Endothelial cell of umbilical vein (primary cell): ENCODE measurements around the gene NSL1. TPM values are rescaled to one million over a fixed set of nuclear protein-coding genes. Genes with fewer than 3 reads are reported as not detected.
A peak's percentile ranks its signal among the peaks of the same experiment; 100 is the strongest.

Experiments used
- BruUV-seq: library from RNA; stranded (reverse); fragments of 400-500 nt; replicated peaks from 2 replicates; lab custom pipeline; 2021; lab: Mats Ljungman, UMichigan
- CTCF ChIA-PET: fragments of 300-600, 350-600 bp; sonication (Branson Sonifier 250); formaldehyde crosslinking; loops from one replicate; lab custom pipeline; 2021; ENCODE audit warnings: antibody characterized with exemption, inconsistent platforms; lab: Charles Lee
- POLR2A ChIA-PET: fragments of 300-600, 350-600 bp; sonication (Branson Sonifier 250); formaldehyde crosslinking; loops from one replicate; lab custom pipeline; 2021; ENCODE audit warnings: antibody characterized with exemption, inconsistent platforms; lab: Charles Lee
- DNase-seq: peaks from one replicate; pipeline ENCODE4 v3.0.0-alpha.2; 2011; ENCODE audit warnings: low read depth, low spot score
- FAIRE-seq: peaks from 2 replicates; lab custom pipeline; 2011; peaks lifted over from hg19 to GRCh38; lab: Jason Lieb, UNC
- H2AFZ ChIP-seq: 2 replicates; pipeline ENCODE4 v1.6.0; 2012; ENCODE audit warnings: low read depth, low read length, control low read depth, inconsistent platforms
- H3K27ac ChIP-seq: 2 replicates; pipeline ENCODE4 v1.5.1; 2011; ENCODE audit warnings: low read depth, mild to moderate bottlenecking, control low read depth, low read length, moderate library complexity; ENCODE audit not compliant: insufficient read depth
- H3K27me3 ChIP-seq, 2 experiments: 2 replicates each; pipeline versions ENCODE4 v1.6.0 to v1.6.1; 2011; ENCODE audit warnings: low read length in 2 of 2, mixed read lengths in 1 of 2; ENCODE audit not compliant: control insufficient read depth in 2 of 2, insufficient read depth in 2 of 2
- H3K36me3 ChIP-seq, 2 experiments: 2 replicates in 1 of 2; 3 replicates in 1 of 2; pipeline ENCODE4 v1.5.1; 2011; ENCODE audit warnings: low read length in 2 of 2, mild to moderate bottlenecking in 1 of 2, moderate library complexity in 1 of 2; ENCODE audit not compliant: control insufficient read depth in 2 of 2, insufficient read depth in 2 of 2; ENCODE audit errors: extremely low read depth in 1 of 2
- H3K4me1 ChIP-seq: 3 replicates; pipeline ENCODE4 v1.5.1; 2011; ENCODE audit warnings: mild to moderate bottlenecking, low read length; ENCODE audit not compliant: control insufficient read depth, insufficient read depth; ENCODE audit errors: extremely low read depth
- H3K4me2 ChIP-seq: 2 replicates; pipeline ENCODE4 v1.6.1; 2011; ENCODE audit warnings: low read length, control low read depth, mixed read lengths; ENCODE audit not compliant: insufficient read depth
- H3K4me3 ChIP-seq, 3 experiments: fragments of 200-600 bp in 1 of 3; sonication (generic), shearing (Covaris generic) in 1 of 3; replicated peaks in 1 of 3; 2 replicates each; pipeline ENCODE4 v1.5.1; 2011 to 2016; ENCODE audit warnings: control low read depth in 3 of 3, low read length in 3 of 3, mild to moderate bottlenecking in 2 of 3, inconsistent platforms in 1 of 3, low read depth in 1 of 3, moderate library complexity in 1 of 3; ENCODE audit not compliant: insufficient read depth in 1 of 3
- H3K79me2 ChIP-seq: 2 replicates; pipeline ENCODE4 v1.6.0; 2012; ENCODE audit warnings: low read length, inconsistent platforms; ENCODE audit not compliant: control insufficient read depth, insufficient read depth
- H3K9ac ChIP-seq: replicated peaks from 2 replicates; pipeline ENCODE3; 2011; ENCODE audit warnings: low read length, control low read depth; ENCODE audit not compliant: insufficient read depth; ENCODE audit errors: extremely low read depth
- H3K9me1 ChIP-seq: replicated peaks from 3 replicates; pipeline ENCODE4 v1.6.0; 2011; ENCODE audit warnings: mild to moderate bottlenecking, low read length; ENCODE audit not compliant: control insufficient read depth, insufficient read depth; ENCODE audit errors: extremely low read depth
- H3K9me3 ChIP-seq: replicated peaks from 2 replicates; pipeline ENCODE4 v1.5.1; 2012; ENCODE audit warnings: low read length, inconsistent platforms; ENCODE audit not compliant: control insufficient read depth, insufficient read depth
- H4K20me1 ChIP-seq: replicated peaks from 2 replicates; pipeline ENCODE3; 2011; ENCODE audit warnings: mild to moderate bottlenecking, low read length; ENCODE audit not compliant: control insufficient read depth, insufficient read depth; ENCODE audit errors: extremely low read depth
- CTCF ChIP-seq, 2 donors: IDR thresholded peaks; 1 replicate in 1 of 2; 2 replicates in 1 of 2; pipeline ENCODE4 v1.5.1; 2011; ENCODE audit warnings: low read length in 2 of 2, mild to moderate bottlenecking in 2 of 2, moderate library complexity in 2 of 2, control low read depth in 1 of 2, inconsistent platforms in 1 of 2, low read depth in 1 of 2; ENCODE audit not compliant: insufficient read depth in 1 of 2; ENCODE audit errors: extremely low read depth in 1 of 2
- EZH2 ChIP-seq: IDR thresholded peaks from 2 replicates; pipeline ENCODE4 v1.6.1; 2012; ENCODE audit warnings: borderline replicate concordance, low read depth, mild to moderate bottlenecking, moderate library complexity, low read length, inconsistent platforms; ENCODE audit not compliant: severe bottlenecking
- GATA2 ChIP-seq: IDR thresholded peaks from 2 replicates; pipeline ENCODE4 v1.7.0; 2011; ENCODE audit warnings: low read depth, mild to moderate bottlenecking, moderate library complexity, mixed read lengths, low read length; ENCODE audit not compliant: insufficient read length, insufficient read depth
- JUN ChIP-seq: IDR thresholded peaks from 2 replicates; pipeline ENCODE4 v1.6.1; 2011; ENCODE audit warnings: borderline replicate concordance, low read depth; ENCODE audit not compliant: insufficient read length, insufficient read depth
- dilution Hi-C: fragments of 300-500 bp; cut with MboI; formaldehyde crosslinking; loops from one replicate; pipeline ENCODE4 v1.15.0; 2019; ENCODE audit warnings: low sequenced_read_pairs; ENCODE audit not compliant: extremely low pct_ligation_motif_present
- intact Hi-C: fragments of 100-400 bp; cut with micrococcal nuclease; formaldehyde crosslinking; loops from one replicate; pipeline ENCODE4 v1.10.0; 2022
- polyA plus RNA-seq, 4 experiments: library from polyadenylated mRNA; depleted of rRNA in 3 of 4; stranded (reverse) in 3 of 4; unstranded in 1 of 4; fragments of >200 nt; gene quantifications; 2 replicates each; pipeline versions ENCODE4 v1.2.1 to v1.2.3, GENCODE V29; 2011 to 2012; ENCODE audit warnings: missing spikeins in 1 of 4
- total RNA-seq: library from RNA; stranded (reverse); gene quantifications from 2 replicates; pipeline ENCODE4 v1.2.3, GENCODE V29; 2021

The NSL1 gene
- total and polyA plus RNA-seq, 2 donors (not counting 3 experiments of a cell fraction or from before 2014, with no cell fraction given): 15.5 to 30.2 TPM

- intact Hi-C loops (loop anchor here (2.0 to 5.0 kb wide), 2 partner anchors 31 to 357 kb away; no protein-coding TSS in a partner anchor), dilution Hi-C loops (no loop called here)
- Histone ChIP-seq H3K9ac (no peak within 1 kb of the TSS), H3K27ac (no peak within 1 kb of the TSS), H2AFZ (peak within 1 kb of the TSS; percentile 83), H3K79me2 (no peaks in the 10 kb centered on the region), H3K36me3 (no peaks in the 10 kb centered on the region), H3K9me1 (no peaks in the 10 kb centered on the region), H3K9me3 (no peaks in the 10 kb centered on the region), H3K4me1 (peaks cover 16% of the 10 kb centered on the region), H3K4me2 (peak within 1 kb of the TSS; percentile 57), H4K20me1 (no peaks in the 10 kb centered on the region), H3K4me3 (peak within 1 kb of the TSS; percentile 34 to 47 (median 38)), H3K27me3 (peaks cover 37 to 58% of the 10 kb centered on the region in 2 experiments)
- peak; percentile 54 for TF ChIP-seq EZH2
- TF ChIP-seq JUN: no peak
- no peak for TF ChIP-seq GATA2
- no peak for TF ChIP-seq CTCF (IDR thresholded peaks at IDR 0.05; ENCODE audit: extremely low read depth in 1 of 2, insufficient read depth in 1 of 2, low read depth in 1 of 2, low read length in 2 of 2)
- DNase-seq (no peak), FAIRE-seq (no peak)
- POLR2A ChIA-PET: no interaction called here
- CTCF ChIA-PET: interaction anchor here (0.6 to 4.8 kb wide), 7 partner anchors 28 to 1106 kb away, joined by 3 to 22 read pairs (median 4); partner anchors contain the start of gene ATF3
- BruUV-seq: no TSS peak
These were observed 91.9 kb downstream of the NSL1 start, which contains the start of gene BATF3 for GRCh38 chr1:212699625-212700222. BATF3 (minus strand) TSS chr1:212699840; CDS start chr1:212699762, 78 bp downstream.
